ENCODE results near the gene CACNA2D4.
"Not testable (repeated sequence)": the region's sequence is repeated elsewhere in the genome, so short reads cannot be mapped to it uniquely, and the experiment has no call there.

CACNA2D4 gene

DNA sequence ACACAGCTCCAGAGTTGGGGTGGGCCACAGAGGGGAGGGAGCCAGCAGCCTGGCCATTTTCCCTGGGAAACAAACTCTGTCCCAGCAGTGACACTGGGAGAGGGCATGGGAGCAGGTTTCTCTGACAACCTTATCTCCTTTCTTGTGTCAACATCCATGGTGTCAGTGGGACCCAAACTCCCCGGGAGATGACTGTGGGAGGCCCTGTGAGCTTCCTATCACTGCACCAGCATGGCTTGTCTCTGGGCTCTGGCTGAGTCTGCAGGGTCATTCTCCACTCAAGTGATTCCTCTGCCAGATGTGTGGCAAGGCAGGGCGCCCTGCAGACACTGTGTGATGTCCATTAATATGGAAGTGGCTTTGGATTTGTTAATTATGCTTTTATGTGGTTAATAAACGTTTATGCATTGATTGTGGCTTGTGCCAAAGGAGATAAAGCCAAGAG, 88.0 kb downstream of the CACNA2D4 start:
- DNase-seq = no peak

DNA sequence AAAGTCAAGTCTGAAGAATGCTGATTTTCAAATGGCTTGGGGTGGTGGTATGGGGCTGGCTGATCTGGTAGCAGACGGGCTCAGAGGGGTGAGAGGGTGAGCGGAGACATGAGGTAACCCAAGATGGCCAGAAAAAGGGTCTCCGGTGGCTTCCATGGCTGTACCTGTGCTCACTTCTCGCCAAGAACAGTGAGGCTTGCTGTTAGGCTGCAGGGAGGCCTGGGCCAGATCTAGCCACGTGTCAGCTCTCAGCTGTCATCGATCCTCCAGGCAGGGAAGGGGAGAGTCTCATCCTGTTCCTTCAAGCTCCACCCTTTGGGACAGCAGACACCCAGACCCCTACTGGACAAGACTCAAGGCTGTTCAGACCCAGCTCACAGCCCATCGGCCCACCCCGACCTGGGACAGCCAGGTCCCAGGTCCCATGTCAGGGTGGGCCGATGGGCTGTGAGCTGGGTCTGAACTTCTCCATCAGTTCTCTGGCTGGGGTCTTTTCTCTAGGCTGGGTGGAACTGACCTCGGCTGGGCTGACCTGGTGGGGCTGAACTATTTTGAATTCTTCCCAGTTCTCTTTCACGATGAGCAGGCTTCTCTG, 89.0 kb downstream of the CACNA2D4 start:
- DNase-seq = no peak

DNA sequence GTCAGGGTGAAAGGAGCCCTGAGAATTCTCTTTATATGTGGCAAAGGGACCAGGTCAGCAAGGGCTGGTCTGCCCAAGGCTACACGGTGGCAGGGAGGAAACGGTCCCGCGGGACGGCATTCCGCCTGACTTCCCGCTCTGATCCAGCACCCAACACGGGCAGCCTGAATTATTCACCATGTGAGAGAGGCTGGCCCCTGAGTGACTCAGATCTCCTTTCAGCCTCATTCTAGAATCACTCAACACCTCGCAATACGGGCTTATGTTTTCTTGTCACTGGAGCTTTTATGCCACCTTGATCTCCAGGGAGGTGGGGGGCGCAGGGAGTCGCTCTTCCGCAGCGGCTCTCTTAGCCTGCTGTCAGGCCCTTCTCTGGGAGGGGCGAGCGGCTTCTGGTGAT, 89.6 kb downstream of the CACNA2D4 start:
- DNase-seq = no peak

DNA sequence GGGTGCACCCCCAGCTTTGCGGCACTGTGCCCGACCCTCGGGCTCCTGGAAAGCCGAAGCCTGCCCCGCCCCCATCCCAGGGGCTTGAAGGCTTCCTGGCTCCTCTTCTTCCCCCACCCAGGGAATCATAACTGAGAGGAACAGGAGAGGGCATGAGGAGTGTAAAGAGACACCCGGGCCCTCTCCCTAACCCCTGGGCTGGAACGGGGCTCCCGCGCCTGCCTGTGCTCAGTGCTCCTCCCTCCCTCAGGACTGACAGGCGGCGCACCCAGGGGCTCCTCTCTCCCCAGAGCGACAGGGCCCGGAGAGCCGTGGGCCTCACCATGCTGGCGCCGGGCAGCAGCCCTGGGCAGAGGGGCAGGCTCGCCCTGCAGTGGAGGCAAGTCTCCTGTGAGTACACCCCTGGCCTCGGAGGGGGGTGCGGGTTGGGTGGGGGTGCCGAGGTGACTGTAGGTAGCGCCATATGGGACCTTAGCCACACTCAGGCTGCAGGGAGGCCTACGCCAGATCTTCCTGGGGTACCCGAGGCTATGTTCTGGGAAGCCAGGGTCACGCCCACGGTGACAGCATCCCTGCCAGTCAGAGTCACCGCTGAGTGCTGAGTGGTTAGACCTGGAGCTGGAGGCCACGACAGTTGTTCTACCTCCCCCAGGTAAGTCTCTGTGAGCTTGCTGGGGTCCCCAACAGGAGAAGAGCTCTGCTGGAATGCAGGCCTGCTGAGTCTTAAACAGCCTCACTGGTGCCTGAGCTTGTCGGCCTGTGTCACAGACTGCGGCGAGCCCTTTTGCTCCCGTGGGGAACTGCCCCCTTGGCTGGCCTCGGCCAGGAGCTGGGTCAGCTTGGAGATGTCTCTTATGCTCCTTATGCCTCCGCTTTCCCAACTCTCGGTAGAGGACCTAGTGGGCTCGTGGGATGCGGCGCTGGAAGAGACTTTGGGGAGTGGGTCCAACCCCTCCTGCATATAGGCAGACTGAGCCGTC, 90.3 kb downstream of the CACNA2D4 start:
- no peak for DNase-seq

DNA sequence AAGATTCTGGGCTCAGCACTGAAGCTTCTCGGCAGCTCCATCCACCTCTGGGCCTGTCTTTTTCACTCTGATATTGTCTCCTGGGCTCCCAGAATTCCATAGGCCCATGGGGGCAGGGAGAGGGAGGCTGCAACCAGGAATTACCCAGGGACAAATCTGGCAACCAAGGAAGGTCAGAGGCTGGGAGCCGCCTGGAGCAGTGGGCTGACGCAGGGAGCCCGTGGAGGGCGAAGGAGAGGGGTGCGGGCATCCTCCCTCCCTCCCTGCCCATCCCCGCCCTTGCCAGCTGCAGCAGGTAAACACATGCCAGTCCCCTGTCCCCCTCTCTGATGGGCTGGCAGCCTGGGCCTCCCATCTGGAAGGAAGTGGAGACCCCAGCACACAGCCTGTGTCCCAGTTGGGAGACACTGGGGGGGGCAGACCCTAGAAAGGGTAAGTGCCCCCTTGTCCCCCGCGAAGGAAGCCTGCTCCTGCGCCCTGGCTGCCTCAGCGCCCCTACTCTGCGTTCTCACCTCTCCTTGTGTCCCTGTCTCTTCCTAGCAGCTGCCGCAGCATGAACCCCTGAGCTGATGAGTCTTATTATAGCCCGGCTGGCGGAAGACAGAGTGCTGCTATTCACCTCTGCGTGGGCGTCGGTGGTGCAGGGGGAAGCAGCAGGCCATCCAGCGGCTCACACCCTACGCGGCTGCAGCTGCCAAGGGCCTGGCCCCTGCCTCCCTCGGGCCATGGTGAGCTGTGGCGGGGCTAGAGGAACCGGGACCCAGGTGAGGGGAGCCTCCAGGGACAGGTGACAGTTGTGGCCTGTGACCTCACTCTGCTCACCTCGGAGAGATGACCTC, 91.4 kb downstream of the CACNA2D4 start:
- DNase-seq = no peak

DNA sequence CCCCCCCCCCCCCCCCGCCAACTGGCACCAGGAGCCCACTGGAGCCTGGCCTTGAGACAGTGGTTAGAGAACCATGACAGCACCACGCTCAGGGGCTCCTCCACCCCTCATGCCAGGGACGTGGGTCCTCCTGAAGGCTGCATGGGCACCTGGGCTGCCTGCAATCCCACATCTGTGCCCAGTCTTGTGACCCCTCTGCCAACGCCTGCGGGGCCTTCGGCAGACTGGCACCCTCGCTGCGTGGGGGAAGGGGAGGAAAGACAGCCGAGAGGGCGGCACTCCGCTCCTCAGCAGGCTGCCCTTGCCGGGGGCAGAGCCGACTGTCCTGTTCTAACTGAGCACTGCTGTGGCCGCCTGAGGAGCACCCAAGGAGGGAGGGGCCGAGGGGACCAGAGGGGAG, 92.1 kb downstream of the CACNA2D4 start:
- no peak for DNase-seq

DNA sequence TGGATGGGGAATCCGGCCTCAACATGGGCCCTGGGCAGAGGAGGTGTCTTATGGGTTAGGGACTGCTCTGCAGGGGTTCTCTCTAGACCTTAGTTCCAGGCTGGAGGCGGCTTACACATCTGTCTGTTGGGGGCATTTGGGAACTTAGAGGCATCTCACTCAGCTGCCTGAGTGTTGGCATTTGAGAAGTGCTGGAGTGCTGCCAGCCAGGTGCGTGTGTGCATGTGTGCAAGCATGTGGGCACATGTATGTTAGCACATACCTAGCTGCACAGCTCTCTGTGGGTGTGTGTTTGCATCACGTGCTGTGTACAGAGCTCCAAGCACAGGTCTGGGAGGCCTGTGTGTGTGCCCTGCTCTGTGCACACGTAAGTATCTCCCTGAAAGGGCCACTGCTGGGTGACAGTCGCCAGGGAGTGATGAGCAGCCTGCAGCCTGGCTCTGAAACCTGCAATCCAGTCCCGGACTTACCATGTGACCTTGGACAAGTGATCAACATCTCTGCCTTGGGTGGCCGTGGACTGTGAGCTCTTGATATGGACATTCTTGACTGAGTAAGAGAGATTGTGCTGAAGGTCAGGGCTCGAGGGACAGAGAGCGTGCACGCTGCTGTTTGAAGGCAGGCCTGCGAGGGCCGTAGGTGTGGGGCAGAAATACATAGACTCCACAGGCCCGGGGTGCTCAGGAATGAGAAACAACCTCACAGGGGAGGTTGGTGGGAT, 92.9 kb downstream of the CACNA2D4 start:
- no peak for DNase-seq

DNA sequence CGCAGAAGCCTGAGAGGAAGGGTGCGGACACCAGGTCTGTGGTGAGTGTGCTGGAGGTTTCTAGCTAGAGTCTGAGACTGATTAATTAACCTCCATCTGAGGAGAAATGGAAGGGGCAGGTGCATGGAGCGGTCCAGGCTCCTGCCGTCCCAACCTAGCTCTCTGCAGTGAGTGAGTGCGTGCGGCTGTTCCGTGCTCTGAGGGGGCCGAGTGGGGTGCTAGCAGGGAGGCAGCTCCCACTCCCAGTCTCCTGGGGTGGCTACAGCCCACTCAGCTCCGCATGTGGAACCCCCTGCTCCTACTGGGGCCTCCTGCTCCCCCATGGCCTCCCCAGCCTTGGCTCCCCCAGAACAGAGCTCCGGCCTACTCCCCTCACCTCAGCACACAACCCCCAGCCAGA, 95.2 kb downstream of the CACNA2D4 start:
- no peak for DNase-seq

DNA sequence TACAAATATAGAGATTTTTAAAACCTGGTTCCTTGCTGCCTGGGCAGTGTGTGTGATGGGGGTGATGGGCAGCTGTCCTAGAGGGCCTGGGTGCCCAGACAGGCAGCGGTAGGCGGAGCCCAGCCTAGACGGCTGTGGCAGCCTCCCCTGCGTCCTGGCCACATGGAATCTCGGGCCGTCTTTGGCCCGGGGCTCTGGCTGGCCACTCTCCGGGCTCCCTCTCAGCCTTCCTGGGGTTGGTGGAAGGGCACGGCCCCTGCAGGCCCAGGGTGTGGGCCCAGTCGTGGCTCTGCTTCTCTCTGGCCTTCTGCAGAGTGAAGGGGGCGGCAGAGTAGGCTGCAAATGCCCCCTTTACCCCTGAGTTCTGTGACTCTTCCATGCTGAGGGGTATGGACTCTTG, 95.8 kb downstream of the CACNA2D4 start:
- no peak for DNase-seq

DNA sequence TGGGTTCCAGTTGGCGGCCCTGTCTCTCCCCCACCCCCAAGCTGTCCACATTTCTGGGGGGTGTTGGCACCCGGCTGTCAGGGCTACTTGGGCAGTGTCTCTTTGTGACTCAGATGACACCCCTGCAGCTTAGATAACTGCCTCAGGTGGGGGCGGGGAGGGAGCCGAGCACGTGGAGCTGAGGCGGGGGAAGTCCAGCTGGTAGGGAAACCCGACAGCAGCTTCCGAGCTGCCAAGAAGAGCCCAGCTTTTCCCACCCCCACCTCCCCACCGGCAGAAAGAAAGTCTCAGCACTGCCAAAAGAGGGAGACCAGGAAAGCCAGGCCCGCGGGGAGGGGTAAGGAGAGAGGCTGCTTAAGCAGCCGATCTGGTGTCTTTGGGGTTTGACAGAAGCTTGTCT, 96.6 kb downstream of the CACNA2D4 start:
- DNase-seq = no peak

DNA sequence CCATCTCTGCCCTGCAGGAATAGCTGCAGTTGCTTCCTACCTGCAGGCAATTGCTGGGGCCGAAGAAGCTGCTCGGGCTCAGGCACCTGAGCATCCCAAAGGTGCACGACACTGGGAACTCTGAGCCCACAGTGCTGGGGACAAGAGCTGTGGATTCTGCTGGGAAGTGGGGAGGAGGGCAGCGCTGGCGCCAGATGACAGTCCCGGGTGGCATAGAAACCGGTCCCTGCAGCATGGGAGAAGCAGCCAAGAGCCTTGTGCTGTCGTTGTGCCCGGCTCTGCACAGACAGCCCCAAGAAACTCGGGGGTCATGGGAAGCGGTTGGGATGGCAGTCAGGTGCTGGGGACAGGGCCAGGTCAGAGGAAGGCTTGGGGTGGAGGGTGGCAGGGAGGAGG, 97.6 kb downstream of the CACNA2D4 start:
- no peak for DNase-seq

DNA sequence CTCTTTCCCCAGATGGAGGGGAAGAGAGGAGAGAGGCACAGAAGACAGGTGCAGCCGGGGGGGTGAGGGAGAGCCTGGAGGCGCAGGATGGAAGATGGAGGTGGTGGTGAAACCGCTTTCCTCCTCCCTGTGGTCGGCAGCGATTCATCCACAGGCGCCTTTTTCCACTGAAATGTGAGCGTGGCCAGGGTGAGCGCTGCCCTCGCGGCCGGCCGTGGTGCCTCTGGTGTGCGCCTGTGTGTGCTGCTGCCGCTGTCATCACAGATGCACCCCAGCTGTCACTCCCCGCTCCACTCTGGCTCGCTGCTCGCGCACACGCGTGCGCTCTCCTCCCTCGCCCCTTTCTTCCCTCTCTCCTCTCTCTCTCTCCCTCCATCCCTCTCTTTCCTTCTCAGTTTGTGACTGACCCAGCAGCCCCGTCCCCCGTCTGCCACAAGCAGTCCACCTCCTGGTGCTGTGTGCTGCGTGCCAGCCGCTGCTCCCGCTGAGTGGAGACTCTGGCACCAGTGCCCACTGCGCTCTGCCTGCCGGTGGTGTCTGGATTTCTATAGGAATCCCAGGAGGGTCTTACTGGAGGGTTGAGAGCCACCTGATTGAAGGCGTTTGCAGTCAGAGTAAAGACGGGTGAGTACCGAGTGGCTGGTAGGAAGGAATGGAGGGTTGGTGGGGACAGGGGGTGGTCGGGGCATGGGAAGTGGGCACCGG, 98.1 kb downstream of the CACNA2D4 start, which contains the start of gene LRTM2:
LRTM2 (plus strand) TSS at position 375 of the 705 bp plus-strand sequence. CDS start 7,584 bp downstream, outside the sequence.
- DNase-seq = no peak

DNA sequence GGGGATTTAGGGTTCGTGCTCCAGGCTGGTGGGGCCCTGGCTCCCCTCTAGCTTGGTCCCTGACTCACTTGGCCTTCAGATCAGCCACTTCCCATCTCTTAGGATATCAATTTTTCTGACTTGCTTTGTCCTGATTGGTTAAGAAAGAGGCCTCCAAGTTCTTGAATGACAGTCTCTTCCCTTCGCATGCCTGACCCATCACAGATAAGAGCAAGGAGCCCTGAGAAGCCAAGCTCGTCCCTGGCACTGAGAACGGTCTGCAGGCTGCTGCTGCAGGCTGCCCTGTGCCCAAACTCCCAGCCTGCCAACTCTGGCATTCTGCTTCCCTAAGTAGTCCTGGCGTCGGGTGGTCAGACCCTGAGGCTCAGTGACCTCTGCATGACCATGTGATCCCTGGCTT, 98.9 kb downstream of the CACNA2D4 start:
- no peak for DNase-seq

DNA sequence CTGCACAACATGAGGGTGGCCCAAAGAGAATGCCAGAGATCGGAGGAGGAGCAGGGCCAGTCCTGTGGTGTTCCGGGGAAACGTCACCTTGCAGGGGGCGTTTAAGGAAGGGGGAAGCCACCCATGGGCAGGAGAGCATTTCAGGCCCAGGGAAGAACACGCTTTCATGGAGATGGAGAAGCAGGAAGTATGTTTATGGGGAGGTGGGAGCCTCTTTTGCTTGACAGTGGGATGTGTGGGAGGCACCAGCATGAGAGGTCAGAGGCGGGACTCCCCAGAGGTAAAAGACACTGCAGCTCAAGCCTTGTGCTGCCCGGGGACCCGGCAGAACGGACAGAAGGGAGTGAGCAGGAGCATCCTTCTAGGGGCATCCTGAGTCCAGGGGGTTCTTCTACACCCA, 99.4 kb downstream of the CACNA2D4 start:
- DNase-seq = no peak

DNA sequence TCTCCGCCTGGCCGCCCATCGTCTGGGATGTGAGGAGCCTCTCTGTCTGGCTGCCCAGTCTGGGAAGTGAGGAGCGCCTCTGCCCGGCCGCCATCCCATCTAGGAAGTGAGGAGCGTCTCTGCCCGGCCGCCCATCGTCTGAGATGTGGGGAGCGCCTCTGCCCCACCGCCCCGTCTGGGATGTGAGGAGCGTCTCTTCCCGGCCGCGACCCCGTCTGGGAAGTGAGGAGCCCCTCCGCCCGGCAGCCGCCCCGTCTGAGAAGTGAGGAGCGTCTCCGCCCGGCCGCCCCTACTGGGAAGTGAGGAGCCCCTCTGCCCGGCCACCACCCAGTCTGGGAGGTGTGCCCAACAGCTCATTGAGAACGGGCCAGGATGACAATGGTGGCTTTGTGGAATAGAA, 100.5 kb downstream of the CACNA2D4 start:
- DNase-seq = not testable (repeated sequence)

DNA sequence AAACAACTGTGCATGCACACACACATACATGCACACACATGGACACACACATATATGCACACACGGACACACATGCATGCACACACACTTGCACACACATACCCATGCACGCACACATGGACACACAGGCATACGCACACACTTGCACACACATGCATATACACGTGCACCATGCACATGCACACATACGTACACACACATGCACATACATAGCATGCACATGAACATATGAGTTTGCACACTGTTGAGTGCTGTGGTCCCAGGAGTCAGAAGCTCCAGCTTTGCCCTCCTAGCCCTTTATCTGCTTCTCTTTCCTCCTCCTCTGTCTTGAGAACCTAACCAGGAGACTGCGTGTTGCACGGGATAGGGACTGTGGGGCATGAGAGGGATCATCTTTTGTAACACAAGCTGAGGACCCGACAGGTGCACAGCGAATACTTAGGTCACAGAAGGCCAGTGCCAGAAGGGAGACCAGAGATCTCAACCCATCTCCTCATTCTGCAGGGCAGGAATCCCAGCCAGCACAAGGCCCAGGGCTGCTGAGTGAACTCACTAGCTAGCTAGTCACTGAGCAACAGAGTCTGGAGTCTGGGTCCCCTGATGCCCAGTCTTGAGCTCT, 101.6 kb downstream of the CACNA2D4 start:
- no peak for DNase-seq

DNA sequence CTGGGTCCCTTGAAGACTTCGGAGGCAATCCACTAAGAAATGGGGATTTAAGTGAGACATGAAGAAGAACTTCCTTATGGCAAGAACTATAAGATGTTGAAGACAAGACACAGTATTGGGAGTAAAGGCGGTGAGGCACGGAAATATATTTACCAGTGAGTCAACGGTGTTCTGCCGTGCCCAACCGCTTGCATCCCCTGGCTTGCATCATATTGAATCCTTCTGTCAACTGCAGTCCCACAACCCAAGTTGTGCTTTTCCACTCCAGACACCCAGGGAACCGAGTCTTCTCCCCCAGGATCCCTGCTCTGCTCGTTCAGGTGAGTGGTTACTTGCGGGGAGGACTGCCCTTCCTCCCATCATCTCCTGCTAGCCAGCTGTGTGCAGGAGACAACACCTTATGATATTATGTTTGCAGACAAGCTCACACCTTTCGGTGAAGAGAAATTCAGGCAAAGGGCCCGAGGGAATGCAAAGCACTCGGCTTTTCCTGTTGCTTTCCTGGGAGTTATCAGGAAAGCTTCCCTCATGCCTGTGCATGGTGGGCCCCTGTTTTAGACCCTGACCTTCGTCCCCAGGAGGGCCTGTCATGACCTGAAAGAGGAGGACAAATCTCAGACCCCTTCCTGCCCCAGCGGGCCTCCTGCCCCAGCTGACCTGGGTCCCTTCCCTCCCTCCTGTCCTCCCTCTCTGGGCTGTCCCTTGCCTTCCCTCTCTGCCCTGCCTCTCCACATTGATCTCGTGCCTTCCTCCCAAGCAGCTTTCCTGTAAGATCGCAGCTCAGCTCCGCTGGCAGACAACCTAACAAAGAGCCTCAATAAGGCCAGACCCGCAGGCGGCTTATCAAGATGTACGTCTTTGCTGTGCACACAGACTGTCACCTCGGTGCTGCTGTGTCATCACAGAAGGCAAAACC, 102.4 kb downstream of the CACNA2D4 start:
- no peak for DNase-seq

DNA sequence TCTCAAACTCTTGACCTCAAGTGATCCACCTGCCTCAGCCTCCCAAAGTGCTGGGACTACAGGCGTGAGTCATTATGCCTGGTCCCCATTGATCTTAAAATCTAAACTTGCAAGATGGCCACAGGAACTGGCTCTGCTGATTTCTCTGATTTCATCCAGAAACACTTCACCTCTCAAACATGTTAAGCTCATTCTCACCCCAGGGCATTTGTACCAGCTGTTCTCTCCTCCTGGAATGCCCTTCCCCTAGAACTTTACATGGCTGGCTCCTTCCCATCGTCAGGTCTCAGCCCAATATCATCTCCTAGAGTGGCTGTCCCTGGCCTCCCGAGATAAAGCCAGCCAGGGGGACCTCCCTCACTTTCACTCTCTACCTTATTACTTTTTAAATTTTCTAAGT, 103.3 kb downstream of the CACNA2D4 start:
- no peak for DNase-seq

DNA sequence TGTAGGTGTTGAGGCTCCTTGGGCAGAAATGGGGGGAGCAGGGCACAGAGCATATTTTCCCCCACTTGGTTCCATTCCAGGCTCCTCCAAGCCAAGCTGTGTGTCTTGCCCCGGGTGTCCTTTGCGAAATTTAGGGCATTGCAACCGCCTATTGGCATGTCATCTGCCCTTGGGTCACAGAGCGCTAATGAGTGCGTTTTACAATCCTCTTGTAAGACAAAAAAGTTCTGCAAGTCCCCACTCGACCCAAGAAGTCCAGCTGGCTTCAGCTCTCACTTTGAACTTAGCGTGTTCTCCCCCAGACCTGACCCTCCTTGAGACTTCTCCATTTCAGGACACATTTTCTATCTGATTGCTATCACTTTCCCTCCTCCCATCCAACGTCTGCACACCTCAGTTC, 104.2 kb downstream of the CACNA2D4 start:
- no peak for DNase-seq

DNA sequence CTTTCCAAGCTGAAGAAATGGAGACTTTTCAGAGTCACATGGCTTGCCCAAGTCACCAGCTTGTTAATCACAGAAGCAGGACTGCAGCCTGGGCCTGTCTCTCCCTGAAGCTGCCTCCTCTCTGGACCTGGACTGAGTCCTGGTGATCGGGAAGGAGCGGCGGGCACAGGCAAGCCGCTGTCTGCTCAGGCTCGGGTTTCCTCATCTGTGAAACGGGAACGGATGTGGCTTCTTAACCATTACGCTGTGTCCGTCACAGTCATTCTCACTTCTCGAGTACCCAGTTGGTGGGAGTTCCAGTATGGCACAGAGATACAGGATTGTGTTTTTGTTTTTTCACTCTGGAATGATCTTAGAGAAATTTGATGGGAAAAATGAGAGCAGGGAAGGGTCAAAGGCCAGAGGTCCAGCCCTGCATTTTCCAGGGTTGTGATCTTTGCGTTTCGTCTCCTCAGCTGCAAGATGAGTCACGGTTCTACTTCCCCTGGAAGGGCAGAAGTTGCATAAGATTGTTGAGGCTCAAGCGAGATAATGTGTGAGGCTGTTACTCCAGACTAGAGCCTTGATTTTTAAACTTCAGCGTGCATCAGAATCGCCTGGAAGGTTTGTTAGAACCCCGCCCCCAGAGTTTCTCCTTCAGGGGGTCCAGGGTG, 105.7 kb downstream of the CACNA2D4 start:
- no peak for DNase-seq
